Hepatocyte (in vitro differentiated cells): Measurements from ENCODE around the gene SNHG17. TPM values are rescaled to one million over a fixed set of nuclear protein-coding genes. Genes with fewer than 3 reads are reported as not detected.

Experiments
- DNase-seq: peaks from one replicate; pipeline ENCODE4 v3.0.0-alpha.2; 2016; ENCODE audit warnings: low spot score
- H2AFZ ChIP-seq: fragments of 200-600 bp; sonication (generic); 2 replicates; pipeline ENCODE4 v1.6.0; 2016; ENCODE audit warnings: antibody characterized with exemption, mild to moderate bottlenecking
- H3K27ac ChIP-seq: fragments of 200-600 bp; sonication (generic); 2 replicates; pipeline ENCODE4 v1.5.1; 2016; ENCODE audit warnings: mild to moderate bottlenecking
- H3K27me3 ChIP-seq: fragments of 200-600 bp; sonication (generic); 2 replicates; pipeline ENCODE4 v1.6.1; 2016
- H3K36me3 ChIP-seq: fragments of 200-600 bp; sonication (generic); replicated peaks from 2 replicates; pipeline ENCODE4 v1.5.1; 2016; ENCODE audit warnings: low read depth; ENCODE audit not compliant: insufficient read depth
- H3K4me1 ChIP-seq: fragments of 200-600 bp; sonication (generic); 2 replicates; pipeline ENCODE4 v1.5.1; 2016; ENCODE audit warnings: mild to moderate bottlenecking, moderate library complexity; ENCODE audit not compliant: insufficient read depth
- H3K4me2 ChIP-seq: fragments of 200-600 bp; sonication (generic); 2 replicates; pipeline ENCODE4 v1.6.0; 2016
- H3K4me3 ChIP-seq: fragments of 200-600 bp; sonication (generic); 2 replicates; pipeline ENCODE4 v1.5.1; 2016; ENCODE audit warnings: mild to moderate bottlenecking
- H3K79me2 ChIP-seq: fragments of 200-600 bp; sonication (generic); 2 replicates; pipeline ENCODE4 v1.6.0; 2017; ENCODE audit warnings: mild to moderate bottlenecking
- H3K9me2 ChIP-seq: fragments of 200-600 bp; sonication (generic); replicated peaks from 2 replicates; pipeline ENCODE4 v1.6.0; 2017; ENCODE audit warnings: mild to moderate bottlenecking; ENCODE audit not compliant: insufficient read depth
- H3K9me3 ChIP-seq: fragments of 200-600 bp; sonication (generic); 2 replicates; pipeline ENCODE4 v1.5.1; 2016; ENCODE audit warnings: low read depth, mild to moderate bottlenecking
- H4K20me1 ChIP-seq: fragments of 200-600 bp; sonication (generic); 2 replicates; pipeline ENCODE4 v1.6.0; 2016; ENCODE audit warnings: mild to moderate bottlenecking; ENCODE audit not compliant: insufficient read depth, poor library complexity, severe bottlenecking
- EZH2 ChIP-seq: fragments of 200-600 bp; sonication (generic); IDR thresholded peaks from 2 replicates; pipeline ENCODE4 v1.6.1; 2016; ENCODE audit warnings: antibody characterized with exemption, mild to moderate bottlenecking, borderline replicate concordance
- EZH2phosphoT487 ChIP-seq: fragments of 200-600 bp; sonication (generic); IDR thresholded peaks from one replicate; pipeline ENCODE4 v1.6.1; 2018; ENCODE audit warnings: antibody characterized with exemption, mild to moderate bottlenecking, low read depth, moderate library complexity; ENCODE audit not compliant: unreplicated experiment, severe bottlenecking
- WGBS: methylation state at CpG from one replicate; pipeline ENCODE4 v1.1.6; 2016; ENCODE audit warnings: low lambda C conversion rate; ENCODE audit errors: missing lambda C conversion rate; 5-methylcytosine and 5-hydroxymethylcytosine counted together
- polyA plus RNA-seq: library from polyadenylated mRNA; unstranded; fragments of >200 nt; fragmentation: Nextera tagmentation; extraction: Ambion mirVana; gene quantifications from 2 replicates; pipeline ENCODE4 v1.2.1, GENCODE V29; 2016
- total RNA-seq: library from RNA; depleted of rRNA; stranded (reverse); fragments of >200 nt; gene quantifications from 2 replicates; pipeline ENCODE4 v1.2.3, GENCODE V29; 2014
- TF ChIP-seq, protein P1 (sequence below): fragments of 200-600 bp; sonication (generic); IDR thresholded peaks from 2 replicates; pipeline ENCODE4 v1.5.1; 2016; ENCODE audit warnings: antibody characterized with exemption, mild to moderate bottlenecking; ENCODE audit not compliant: poor library complexity

The SNHG17 gene
- total and polyA plus RNA-seq, 2 experiments from 2014 or later, result 8.5 to 24.3 TPM

- peaks cover 55% of the 10 kb centered on the region for H3K79me2 ChIP-seq
- H3K9me2 ChIP-seq, result no peaks in the 10 kb centered on the region
- H3K4me3 ChIP-seq, result no peak overlapping the region
- peaks cover 8% of the 10 kb centered on the region for H3K4me1 ChIP-seq
- H2AFZ ChIP-seq, result no peak overlapping the region
- DNase-seq, result no peak
- H3K27me3 ChIP-seq, result no peaks in the 10 kb centered on the region
- WGBS, result 97% methylated on average over 8 of the region's 8 CpGs
- peaks cover 45% of the 10 kb centered on the region for H4K20me1 ChIP-seq
- no peak for TF ChIP-seq EZH2phosphoT487
- no peak for TF ChIP-seq EZH2
- TF ChIP-seq, protein P1, sequence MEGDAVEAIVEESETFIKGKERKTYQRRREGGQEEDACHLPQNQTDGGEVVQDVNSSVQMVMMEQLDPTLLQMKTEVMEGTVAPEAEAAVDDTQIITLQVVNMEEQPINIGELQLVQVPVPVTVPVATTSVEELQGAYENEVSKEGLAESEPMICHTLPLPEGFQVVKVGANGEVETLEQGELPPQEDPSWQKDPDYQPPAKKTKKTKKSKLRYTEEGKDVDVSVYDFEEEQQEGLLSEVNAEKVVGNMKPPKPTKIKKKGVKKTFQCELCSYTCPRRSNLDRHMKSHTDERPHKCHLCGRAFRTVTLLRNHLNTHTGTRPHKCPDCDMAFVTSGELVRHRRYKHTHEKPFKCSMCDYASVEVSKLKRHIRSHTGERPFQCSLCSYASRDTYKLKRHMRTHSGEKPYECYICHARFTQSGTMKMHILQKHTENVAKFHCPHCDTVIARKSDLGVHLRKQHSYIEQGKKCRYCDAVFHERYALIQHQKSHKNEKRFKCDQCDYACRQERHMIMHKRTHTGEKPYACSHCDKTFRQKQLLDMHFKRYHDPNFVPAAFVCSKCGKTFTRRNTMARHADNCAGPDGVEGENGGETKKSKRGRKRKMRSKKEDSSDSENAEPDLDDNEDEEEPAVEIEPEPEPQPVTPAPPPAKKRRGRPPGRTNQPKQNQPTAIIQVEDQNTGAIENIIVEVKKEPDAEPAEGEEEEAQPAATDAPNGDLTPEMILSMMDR, result no peak
- no peaks in the 10 kb centered on the region for H3K36me3 ChIP-seq
- H3K9me3 ChIP-seq, result no peaks in the 10 kb centered on the region
- H3K4me2 ChIP-seq, result no peak overlapping the region
- no peak overlapping the region for H3K27ac ChIP-seq
Observed at GRCh38 chr20:38430679-38431325, 4.3 kb downstream of the SNHG17 start.

- Histone ChIP-seq H2AFZ (no peak overlapping the region), H3K9me2 (no peaks in the 10 kb centered on the region), H3K27ac (no peak overlapping the region), H3K9me3 (no peaks in the 10 kb centered on the region), H3K4me2 (no peak overlapping the region), H3K27me3 (no peaks in the 10 kb centered on the region), H3K36me3 (no peaks in the 10 kb centered on the region), H3K79me2 (peaks cover 47% of the 10 kb centered on the region), H3K4me1 (peaks cover 8% of the 10 kb centered on the region), H3K4me3 (no peak overlapping the region), H4K20me1 (peaks cover 48% of the 10 kb centered on the region)
- 97% methylated on average over 3 of the region's 3 CpGs for WGBS
- TF ChIP-seq EZH2 (no peak), EZH2phosphoT487 (no peak)
- TF ChIP-seq, protein P1, result no peak
- no peak for DNase-seq
Observed at GRCh38 chr20:38429301-38429700, 5.8 kb downstream of the SNHG17 start.

GRCh38 chr20:38428800-38429199 is 6.3 kb downstream of the SNHG17 start:
- H3K4me2 ChIP-seq, result no peak overlapping the region
- H3K36me3 ChIP-seq, result no peaks in the 10 kb centered on the region
- H3K9me3 ChIP-seq, result no peaks in the 10 kb centered on the region
- no peak overlapping the region for H3K27ac ChIP-seq
- no peaks in the 10 kb centered on the region for H3K27me3 ChIP-seq
- H3K4me3 ChIP-seq, result no peak overlapping the region
- H2AFZ ChIP-seq, result no peak overlapping the region
- H3K9me2 ChIP-seq, result no peaks in the 10 kb centered on the region
- peaks cover 45% of the 10 kb centered on the region for H4K20me1 ChIP-seq
- TF ChIP-seq, protein P1, result no peak
- no peak for TF ChIP-seq EZH2
- TF ChIP-seq EZH2phosphoT487, result no peak
- no peak for DNase-seq
- WGBS, result 98% methylated on average over 3 of the region's 3 CpGs
- H3K79me2 ChIP-seq, result peaks cover 42% of the 10 kb centered on the region
- peaks cover 3% of the 10 kb centered on the region for H3K4me1 ChIP-seq
